ENCODE data around the gene KAT2B.

DNA sequence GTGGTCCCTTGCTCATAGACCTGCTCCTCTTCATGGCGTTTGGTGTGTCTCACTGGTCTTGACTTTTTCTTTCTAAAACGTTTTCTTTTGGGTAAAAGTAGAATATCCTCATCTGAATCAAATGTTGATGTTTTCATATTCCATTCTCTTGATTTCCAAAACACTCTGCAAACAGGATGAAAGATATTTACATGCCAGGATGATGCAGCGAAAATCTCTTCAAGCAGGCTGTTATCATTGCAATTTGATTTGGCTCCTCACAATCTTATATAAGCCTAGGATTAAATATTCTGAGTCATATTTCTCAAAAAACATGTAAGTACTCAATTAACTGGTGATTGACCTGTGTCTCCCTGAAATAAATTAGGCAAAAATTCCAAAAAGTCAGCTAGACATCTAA lies 38.3 kb upstream of the KAT2B start:
- TF ChIP-seq, protein P1, sequence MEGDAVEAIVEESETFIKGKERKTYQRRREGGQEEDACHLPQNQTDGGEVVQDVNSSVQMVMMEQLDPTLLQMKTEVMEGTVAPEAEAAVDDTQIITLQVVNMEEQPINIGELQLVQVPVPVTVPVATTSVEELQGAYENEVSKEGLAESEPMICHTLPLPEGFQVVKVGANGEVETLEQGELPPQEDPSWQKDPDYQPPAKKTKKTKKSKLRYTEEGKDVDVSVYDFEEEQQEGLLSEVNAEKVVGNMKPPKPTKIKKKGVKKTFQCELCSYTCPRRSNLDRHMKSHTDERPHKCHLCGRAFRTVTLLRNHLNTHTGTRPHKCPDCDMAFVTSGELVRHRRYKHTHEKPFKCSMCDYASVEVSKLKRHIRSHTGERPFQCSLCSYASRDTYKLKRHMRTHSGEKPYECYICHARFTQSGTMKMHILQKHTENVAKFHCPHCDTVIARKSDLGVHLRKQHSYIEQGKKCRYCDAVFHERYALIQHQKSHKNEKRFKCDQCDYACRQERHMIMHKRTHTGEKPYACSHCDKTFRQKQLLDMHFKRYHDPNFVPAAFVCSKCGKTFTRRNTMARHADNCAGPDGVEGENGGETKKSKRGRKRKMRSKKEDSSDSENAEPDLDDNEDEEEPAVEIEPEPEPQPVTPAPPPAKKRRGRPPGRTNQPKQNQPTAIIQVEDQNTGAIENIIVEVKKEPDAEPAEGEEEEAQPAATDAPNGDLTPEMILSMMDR (IDR thresholded peaks at IDR 0.05): no peak
- no peak for TF ChIP-seq POLR2A (IDR thresholded peaks at IDR 0.05)
